Left lung (tissue), 10 donors: ENCODE measurements around the gene METTL2A. TPM values are rescaled to one million over a fixed set of nuclear protein-coding genes. Genes with fewer than 3 reads are reported as not detected.
"Not testable (repeated sequence)": the region's sequence is repeated elsewhere in the genome, so short reads cannot be mapped to it uniquely, and the experiment has no call there.

Experiments
- ATAC-seq: fragments of 200-7000 bp; cut with Tn5 transposase; one replicate; pipeline ENCODE4 v1.9.1; 2020; ENCODE audit warnings: moderate library complexity
- DNase-seq, 4 donors: peaks; one replicate each; pipeline ENCODE4 v3.0.0-alpha.2; 2013 to 2020
- H3K27ac ChIP-seq, 2 donors: fragments of 200-600 bp; sonication (generic) in 1 of 2; one replicate each; pipeline versions ENCODE4 v1.5.0 to v1.8.0; 2020 to 2021
- H3K27me3 ChIP-seq, 2 donors: fragments of 200-600 bp; sonication (generic) in 1 of 2; one replicate each; pipeline versions ENCODE4 v1.5.0 to v1.8.0; 2020 to 2021
- H3K36me3 ChIP-seq, 2 donors: fragments of 200-600 bp; sonication (generic) in 1 of 2; one replicate each; pipeline versions ENCODE4 v1.5.0 to v1.8.0; 2020 to 2021
- H3K4me1 ChIP-seq, 2 donors: fragments of 200-600 bp; one replicate each; pipeline ENCODE4 v1.8.0; 2021
- H3K4me3 ChIP-seq, 2 donors: fragments of 200-600 bp; sonication (generic) in 1 of 2; one replicate each; pipeline versions ENCODE4 v1.5.0 to v1.8.0; 2020 to 2021; ENCODE audit warnings: mild to moderate bottlenecking in 1 of 2
- H3K9me3 ChIP-seq, 2 donors: fragments of 200-600 bp; sonication (generic) in 1 of 2; one replicate each; pipeline versions ENCODE4 v1.5.0 to v1.8.0; 2020 to 2021
- CTCF ChIP-seq, 2 donors: fragments of 200-600 bp; sonication (generic) in 1 of 2; IDR thresholded peaks; one replicate each; pipeline versions ENCODE4 v1.5.0 to v1.8.0; 2021; ENCODE audit warnings: antibody characterized with exemption in 2 of 2
- intact Hi-C, 2 donors: fragments of 100-400 bp; cut with DNase I; formaldehyde crosslinking; loops; one replicate each; pipeline versions ENCODE4 v1.11.2 to v1.14.2; 2022
- polyA plus RNA-seq, 6 donors: library from polyadenylated mRNA; unstranded; fragments of 120-200 nt; gene quantifications; one replicate each; pipeline ENCODE4 v1.2.1, GENCODE V29; 2013; ENCODE audit not compliant: insufficient read length in 6 of 6
- total RNA-seq, 2 donors: library from RNA; stranded (reverse); fragmentation: NEBNext Ultra II Directional; extraction: Animal tissue kit (Norgen Biotek cat#: 25700); gene quantifications; one replicate each; pipeline ENCODE4 v1.2.1, GENCODE V29; 2021
- donor health status: DM: no; HTN: yes; CAD: no.
- donor health status: DM: no; HTN: no; CAD: no.

METTL2A gene
- total and polyA plus RNA-seq, 8 donors, result 16.1 to 21.2 (median 19.5) TPM

- Histone ChIP-seq H3K36me3 (peaks cover 0 to 90% of the 10 kb centered on the region in 2 donors), H3K9me3 (no peaks in the 10 kb centered on the region), H3K4me3 (no peak overlapping the region), H3K27me3 (no peaks in the 10 kb centered on the region), H3K4me1 (no peaks in the 10 kb centered on the region), H3K27ac (no peak overlapping the region)
- intact Hi-C loops, result no loop called here
- ATAC-seq (no peak), DNase-seq (no peak)
- no peak for TF ChIP-seq CTCF (IDR thresholded peaks at IDR 0.05)
Observed at GRCh38 chr17:62444063-62444462, 20.4 kb downstream of the METTL2A start.

- H3K27ac ChIP-seq, intact Hi-C loops, ATAC-seq, DNase-seq, H3K27me3 ChIP-seq, H3K4me1 ChIP-seq, H3K9me3 ChIP-seq, H3K4me3 ChIP-seq: not testable (repeated sequence)
- peaks cover 0 to 93% of the 10 kb centered on the region in 2 donors for H3K36me3 ChIP-seq
Observed at GRCh38 chr17:62445791-62446190, 22.1 kb downstream of the METTL2A start.

- H3K4me1 ChIP-seq, H3K4me3 ChIP-seq, ATAC-seq, H3K9me3 ChIP-seq, DNase-seq, H3K27ac ChIP-seq, intact Hi-C loops, H3K27me3 ChIP-seq: not testable (repeated sequence)
- peaks cover 0 to 30% of the 10 kb centered on the region in 2 donors for H3K36me3 ChIP-seq
Observed at GRCh38 chr17:62452195-62452594, 28.5 kb downstream of the METTL2A start.

GRCh38 chr17:62453041-62453440 is 29.3 kb downstream of the METTL2A start:
- H3K4me3 ChIP-seq, H3K9me3 ChIP-seq, DNase-seq, H3K27ac ChIP-seq, H3K4me1 ChIP-seq, intact Hi-C loops, ATAC-seq, H3K27me3 ChIP-seq: not testable (repeated sequence)
- H3K36me3 ChIP-seq, result peaks cover 0 to 22% of the 10 kb centered on the region in 2 donors

- DNase-seq, H3K9me3 ChIP-seq, H3K4me3 ChIP-seq, intact Hi-C loops, H3K4me1 ChIP-seq, H3K27me3 ChIP-seq, H3K27ac ChIP-seq, ATAC-seq: not testable (repeated sequence)
- H3K36me3 ChIP-seq, result peaks cover 0 to 15% of the 10 kb centered on the region in 2 donors
Observed at GRCh38 chr17:62453656-62454055, 30.0 kb downstream of the METTL2A start.

GRCh38 chr17:62454111-62454510 is 30.4 kb downstream of the METTL2A start:
- DNase-seq, H3K27me3 ChIP-seq, H3K4me3 ChIP-seq, intact Hi-C loops, H3K27ac ChIP-seq, ATAC-seq, H3K9me3 ChIP-seq, H3K4me1 ChIP-seq: not testable (repeated sequence)
- peaks cover 0 to 11% of the 10 kb centered on the region in 2 donors for H3K36me3 ChIP-seq

GRCh38 chr17:62456016-62456415 is 32.3 kb downstream of the METTL2A start:
- Histone ChIP-seq H3K4me3 (no peak overlapping the region), H3K36me3 (no peaks in the 10 kb centered on the region), H3K4me1 (no peaks in the 10 kb centered on the region), H3K27ac (no peak overlapping the region), H3K27me3 (no peaks in the 10 kb centered on the region), H3K9me3 (no peaks in the 10 kb centered on the region)
- intact Hi-C loops, result no loop called here
- TF ChIP-seq CTCF (IDR thresholded peaks at IDR 0.05), result no peak
- no peak for ATAC-seq
- DNase-seq, result no peak

- intact Hi-C loops, ATAC-seq, H3K27me3 ChIP-seq, H3K36me3 ChIP-seq, H3K9me3 ChIP-seq, H3K4me3 ChIP-seq, H3K4me1 ChIP-seq, DNase-seq, H3K27ac ChIP-seq: not testable (repeated sequence)
Observed at GRCh38 chr17:62458483-62458882, 34.8 kb downstream of the METTL2A start.

GRCh38 chr17:62464422-62464821 is 40.7 kb downstream of the METTL2A start:
- intact Hi-C loops, result not testable (repeated sequence)

GRCh38 chr17:62465271-62465670 is 41.6 kb downstream of the METTL2A start:
- H3K27ac ChIP-seq, ATAC-seq, DNase-seq, intact Hi-C loops, H3K4me3 ChIP-seq, H3K9me3 ChIP-seq, H3K27me3 ChIP-seq, H3K36me3 ChIP-seq, H3K4me1 ChIP-seq: not testable (repeated sequence)

More at GRCh38 chr17:62464422-62464821, 40.7 kb downstream of the METTL2A start:
- not testable (repeated sequence) for H3K4me3 ChIP-seq, DNase-seq, H3K9me3 ChIP-seq, ATAC-seq, H3K36me3 ChIP-seq, H3K27me3 ChIP-seq, H3K4me1 ChIP-seq, H3K27ac ChIP-seq

GRCh38 chr17:62470666-62471379 is 47.1 kb downstream of the METTL2A start:
- peak in 3 of 4 donors; percentile 22 to 71 (median 34) for DNase-seq
- H3K36me3 ChIP-seq, result not testable (repeated sequence)

More at GRCh38 chr17:62470666-62471379, 47.1 kb downstream of the METTL2A start:
- H3K9me3 ChIP-seq, intact Hi-C loops, H3K4me3 ChIP-seq, H3K4me1 ChIP-seq, H3K27me3 ChIP-seq, H3K27ac ChIP-seq: not testable (repeated sequence)
- ATAC-seq, result peak; percentile 85
